Ovary (tissue), 3 donors: ENCODE measurements around the gene COL21A1.

Source experiments
- CTCF ChIP-seq, 3 donors: fragments of 450-650 bp in 2 of 3; fragments of 200-600 bp in 1 of 3; IDR thresholded peaks; one replicate each; pipeline versions ENCODE4 v1.5.1 to v1.8.0; 2016 to 2022; ENCODE audit warnings: antibody characterized with exemption in 3 of 3, mild to moderate bottlenecking in 1 of 3
- POLR2A ChIP-seq: fragments of 450-650 bp; IDR thresholded peaks from one replicate; pipeline ENCODE4 v1.6.1; 2017; ENCODE audit warnings: antibody characterized with exemption, mild to moderate bottlenecking, moderate library complexity
- donor health status: DM: no; HTN: no; CAD: no.

DNA sequence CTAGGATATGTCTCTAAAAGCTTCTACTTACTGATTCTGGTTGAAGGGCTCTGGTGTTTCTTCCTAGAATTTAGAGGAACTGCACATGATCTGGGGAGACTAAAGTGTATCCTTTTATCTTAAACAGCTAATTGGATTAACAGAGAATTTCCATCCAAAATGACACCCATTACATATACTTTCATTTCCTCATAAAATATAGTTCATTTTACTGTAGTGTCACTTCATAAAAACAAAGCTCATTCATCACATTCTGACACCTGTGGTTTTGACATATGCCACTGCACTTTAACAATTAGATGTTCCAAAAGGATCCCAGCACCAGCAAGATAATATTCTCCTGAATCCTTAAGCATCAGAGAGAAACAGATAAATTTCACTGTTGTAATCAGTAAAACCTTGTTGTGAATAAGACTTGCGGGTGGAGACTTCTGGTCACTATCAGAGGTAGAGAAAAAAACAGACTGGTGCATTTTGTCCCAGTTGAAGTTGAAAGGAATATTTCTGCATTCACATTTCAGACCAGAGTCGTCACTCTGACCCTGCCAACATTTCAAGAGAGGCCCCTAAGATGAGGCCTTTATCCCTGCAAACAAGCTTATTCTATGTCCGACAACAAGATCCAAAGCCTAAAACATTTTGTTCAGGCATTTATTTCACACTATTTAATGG lies 196.7 kb downstream of the COL21A1 start:
- TF ChIP-seq CTCF (IDR thresholded peaks at IDR 0.05): no peak
- no peak for TF ChIP-seq POLR2A
